ENCODE data around the gene LETMD1.

- TF ChIP-seq CTCF (IDR thresholded peaks at IDR 0.05) (no peak), POLR2A (IDR thresholded peaks at IDR 0.05) (no peak), POLR2AphosphoS5 (IDR thresholded peaks at IDR 0.05) (no peak), EP300 (IDR thresholded peaks at IDR 0.05) (no peak)
These were observed 47.9 kb upstream of the LETMD1 start for GRCh38 chr12:51000245-51000644.

Measured in stomach (tissue), 4 donors.